Measurements from ENCODE around the gene FRAS1.
"Not testable (repeated sequence)": the region's sequence is repeated elsewhere in the genome, so short reads cannot be mapped to it uniquely, and the experiment has no call there.

FRAS1 gene, protein sequence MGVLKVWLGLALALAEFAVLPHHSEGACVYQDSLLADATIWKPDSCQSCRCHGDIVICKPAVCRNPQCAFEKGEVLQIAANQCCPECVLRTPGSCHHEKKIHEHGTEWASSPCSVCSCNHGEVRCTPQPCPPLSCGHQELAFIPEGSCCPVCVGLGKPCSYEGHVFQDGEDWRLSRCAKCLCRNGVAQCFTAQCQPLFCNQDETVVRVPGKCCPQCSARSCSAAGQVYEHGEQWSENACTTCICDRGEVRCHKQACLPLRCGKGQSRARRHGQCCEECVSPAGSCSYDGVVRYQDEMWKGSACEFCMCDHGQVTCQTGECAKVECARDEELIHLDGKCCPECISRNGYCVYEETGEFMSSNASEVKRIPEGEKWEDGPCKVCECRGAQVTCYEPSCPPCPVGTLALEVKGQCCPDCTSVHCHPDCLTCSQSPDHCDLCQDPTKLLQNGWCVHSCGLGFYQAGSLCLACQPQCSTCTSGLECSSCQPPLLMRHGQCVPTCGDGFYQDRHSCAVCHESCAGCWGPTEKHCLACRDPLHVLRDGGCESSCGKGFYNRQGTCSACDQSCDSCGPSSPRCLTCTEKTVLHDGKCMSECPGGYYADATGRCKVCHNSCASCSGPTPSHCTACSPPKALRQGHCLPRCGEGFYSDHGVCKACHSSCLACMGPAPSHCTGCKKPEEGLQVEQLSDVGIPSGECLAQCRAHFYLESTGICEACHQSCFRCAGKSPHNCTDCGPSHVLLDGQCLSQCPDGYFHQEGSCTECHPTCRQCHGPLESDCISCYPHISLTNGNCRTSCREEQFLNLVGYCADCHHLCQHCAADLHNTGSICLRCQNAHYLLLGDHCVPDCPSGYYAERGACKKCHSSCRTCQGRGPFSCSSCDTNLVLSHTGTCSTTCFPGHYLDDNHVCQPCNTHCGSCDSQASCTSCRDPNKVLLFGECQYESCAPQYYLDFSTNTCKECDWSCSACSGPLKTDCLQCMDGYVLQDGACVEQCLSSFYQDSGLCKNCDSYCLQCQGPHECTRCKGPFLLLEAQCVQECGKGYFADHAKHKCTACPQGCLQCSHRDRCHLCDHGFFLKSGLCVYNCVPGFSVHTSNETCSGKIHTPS (N-terminal part only)

GRCh38 chr4:78057135-78057599 lies at the start of gene FRAS1:
Gene FRAS1, plus strand, starts transcription at chr4:78057323. Its CDS starts 687 bp downstream, at chr4:78058010.
- no peak for DNase-seq (ENCODE audit: low spot score)

DNA sequence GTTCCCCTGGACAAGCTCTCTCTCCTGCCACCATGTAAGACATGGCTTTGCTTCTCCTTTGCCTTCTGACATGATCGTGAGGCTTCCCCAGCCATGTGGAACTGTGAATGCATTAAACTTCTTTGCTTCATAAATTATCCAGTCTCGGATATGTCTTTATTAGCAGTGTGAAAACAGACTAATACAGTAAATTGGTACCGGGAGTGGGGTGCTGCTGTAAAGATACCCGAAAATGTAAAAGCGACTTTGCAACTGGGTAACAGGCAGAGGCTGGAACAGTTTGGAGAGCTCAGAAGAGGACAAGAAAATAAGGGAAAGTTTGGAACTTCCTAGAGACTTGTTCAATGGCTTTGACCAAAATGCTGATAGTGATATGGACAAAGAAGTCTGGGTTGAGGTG lies 46.1 kb upstream of the FRAS1 start:
- not testable (repeated sequence) for DNase-seq (ENCODE audit: low spot score)

DNA sequence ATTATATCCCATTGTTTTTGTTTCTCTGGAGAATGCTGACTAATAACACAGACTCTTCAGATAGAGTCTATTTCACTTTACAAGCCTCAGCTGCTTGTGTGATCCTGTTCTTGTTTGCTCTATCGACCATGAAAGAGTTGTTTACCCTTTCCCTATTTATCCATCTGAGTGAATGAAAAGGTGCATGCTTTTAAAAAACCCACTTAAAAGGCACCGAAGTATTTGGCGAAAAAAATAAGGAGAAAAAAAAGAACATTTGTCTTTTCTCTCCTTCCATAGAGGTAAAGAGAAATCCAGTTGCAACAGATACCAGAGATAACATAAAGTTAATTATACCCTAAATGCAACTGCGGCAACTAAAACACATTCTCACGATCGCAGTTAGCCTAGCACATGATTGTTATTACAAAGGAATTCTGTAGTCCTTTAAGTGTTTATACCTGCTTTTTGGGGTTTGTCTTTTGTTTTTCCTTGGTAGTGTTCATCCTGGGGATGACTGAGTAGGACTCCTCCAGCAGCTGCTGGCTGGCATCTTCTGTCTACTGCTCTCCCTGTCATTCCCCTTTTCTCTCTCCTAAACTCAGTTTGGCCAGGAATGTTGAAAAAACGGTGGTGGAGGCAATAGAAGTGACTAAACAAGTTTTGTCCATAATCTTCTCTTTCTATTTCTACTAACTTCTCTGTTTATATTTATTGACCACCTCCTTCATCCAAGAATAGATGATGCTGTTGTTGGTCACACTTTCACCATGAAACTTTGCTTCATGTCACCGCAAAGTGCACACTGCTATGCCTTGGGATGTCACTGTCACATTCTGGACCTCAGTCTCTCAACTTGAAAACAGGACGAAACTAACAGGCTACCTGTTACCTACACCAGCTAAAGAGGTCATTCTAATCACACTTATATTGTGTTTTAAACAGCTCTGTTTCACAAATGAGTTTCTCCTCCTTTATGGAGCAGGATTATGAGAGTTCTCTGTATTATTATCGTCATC lies 41.9 kb upstream of the FRAS1 start:
- DNase-seq (ENCODE audit: low spot score): no peak

DNA sequence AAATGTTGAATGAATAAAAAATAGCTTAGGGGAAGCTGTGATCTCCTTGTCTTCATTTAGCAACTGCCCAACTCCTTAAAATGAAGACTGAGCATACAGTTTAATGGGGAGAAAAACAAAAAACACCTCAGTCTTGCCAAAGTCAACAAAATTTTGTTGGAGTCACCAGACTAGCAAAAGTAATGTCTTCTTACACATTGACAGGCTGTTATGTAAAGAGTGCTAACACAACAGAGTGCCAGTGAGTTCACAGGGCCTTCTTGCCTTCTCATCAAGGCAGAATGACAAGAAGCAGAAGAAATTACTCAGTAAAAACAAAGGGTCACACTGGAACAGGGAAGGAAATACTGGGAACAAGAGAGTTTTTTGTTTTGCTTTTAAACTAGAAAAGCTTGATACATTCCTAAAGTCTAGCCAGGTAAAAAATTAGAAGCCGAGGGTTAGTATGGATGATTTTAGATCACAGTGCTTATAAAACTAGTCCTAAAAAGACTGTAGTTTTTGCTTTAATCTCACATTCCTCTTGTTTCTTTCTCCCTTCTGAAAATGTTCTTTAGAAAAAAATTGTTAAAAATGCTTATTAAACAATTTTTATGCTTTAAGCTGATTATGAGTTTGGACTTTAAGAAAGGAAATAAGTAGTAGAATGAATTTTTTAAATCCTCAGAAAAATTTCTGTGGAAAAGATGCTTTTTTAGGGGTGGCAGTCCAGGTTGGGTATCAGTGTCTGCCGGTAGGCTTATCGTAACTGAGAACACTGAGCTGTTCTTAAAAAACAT lies 38.7 kb upstream of the FRAS1 start:
- no peak for DNase-seq (ENCODE audit: low spot score)

GRCh38 chr4:78019414-78019813 lies 37.7 kb upstream of the FRAS1 start:
- DNase-seq (ENCODE audit: low spot score): no peak

DNA sequence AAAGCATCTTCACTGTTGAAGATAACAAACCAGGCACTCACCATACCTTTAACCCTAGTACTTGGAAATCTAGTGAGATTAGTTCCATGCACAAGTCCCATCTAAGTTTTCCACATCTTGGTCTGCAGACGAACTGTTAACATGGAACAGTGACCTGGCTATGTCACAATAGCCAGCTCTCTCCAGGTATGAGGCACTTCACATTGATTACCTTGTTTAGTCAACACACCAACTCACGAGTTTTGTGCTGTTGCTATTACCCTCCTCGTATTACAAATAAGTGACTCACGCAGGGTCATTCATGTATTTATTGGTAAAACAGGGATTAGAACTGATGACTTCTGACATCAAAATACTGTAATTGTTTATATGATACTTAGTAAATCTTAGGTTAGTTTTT lies 36.4 kb upstream of the FRAS1 start:
- no peak for DNase-seq (ENCODE audit: low spot score)

GRCh38 chr4:78022517-78022916 lies 34.6 kb upstream of the FRAS1 start:
- DNase-seq (ENCODE audit: low spot score): no peak

- DNase-seq (ENCODE audit: low spot score): no peak
These were observed 33.0 kb upstream of the FRAS1 start for GRCh38 chr4:78024085-78024484.

DNA sequence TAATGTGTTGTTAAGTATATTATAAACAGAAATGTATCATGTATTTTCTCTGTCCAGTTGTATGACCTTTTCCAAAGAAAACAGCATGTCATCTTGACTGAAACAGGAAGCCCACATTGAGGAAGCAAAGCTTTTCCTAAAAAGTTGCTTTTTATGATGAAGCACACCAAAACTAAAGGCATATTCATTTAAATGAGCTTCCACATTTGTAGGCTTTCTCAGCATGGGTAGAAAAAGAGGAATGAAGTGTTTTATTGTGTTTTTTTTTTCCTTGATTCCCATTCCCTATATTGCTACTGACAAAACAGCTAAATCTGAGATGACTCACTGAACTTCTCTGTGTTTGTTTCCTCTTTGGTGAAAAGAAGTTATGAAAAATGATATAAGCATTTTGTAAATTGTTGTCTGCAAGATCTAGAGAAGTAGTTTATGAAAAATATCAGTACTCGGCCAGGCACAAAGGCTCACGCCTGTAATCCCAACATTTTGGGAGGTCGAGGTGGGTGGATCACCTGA lies 32.5 kb upstream of the FRAS1 start:
- DNase-seq (ENCODE audit: low spot score): no peak

DNA sequence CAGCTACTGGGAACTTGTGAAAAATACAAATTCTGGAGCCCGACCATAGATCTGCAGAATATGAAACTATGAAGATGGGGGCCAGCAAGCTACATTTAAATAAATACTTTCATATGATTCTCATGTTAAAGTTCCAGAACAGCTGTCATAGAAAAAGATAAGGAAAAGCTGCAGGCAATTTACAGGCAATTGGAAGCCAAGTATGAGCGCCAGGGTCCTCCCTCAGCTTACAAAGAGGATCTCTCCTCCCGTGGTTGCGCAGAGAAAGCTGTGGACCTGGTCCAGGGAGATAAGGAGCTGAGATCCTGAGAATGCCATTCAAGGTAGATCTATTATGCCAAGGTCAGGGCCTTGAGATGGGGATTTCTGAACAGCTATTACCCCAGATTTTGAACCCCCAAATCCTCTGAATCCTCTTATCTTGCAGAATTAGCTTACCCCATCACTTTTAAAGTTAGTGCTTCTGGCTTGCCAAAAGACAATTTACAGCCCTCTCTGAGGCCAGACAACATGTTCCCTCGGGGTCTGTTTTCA lies 25.6 kb upstream of the FRAS1 start:
- no peak for DNase-seq (ENCODE audit: low spot score)

DNA sequence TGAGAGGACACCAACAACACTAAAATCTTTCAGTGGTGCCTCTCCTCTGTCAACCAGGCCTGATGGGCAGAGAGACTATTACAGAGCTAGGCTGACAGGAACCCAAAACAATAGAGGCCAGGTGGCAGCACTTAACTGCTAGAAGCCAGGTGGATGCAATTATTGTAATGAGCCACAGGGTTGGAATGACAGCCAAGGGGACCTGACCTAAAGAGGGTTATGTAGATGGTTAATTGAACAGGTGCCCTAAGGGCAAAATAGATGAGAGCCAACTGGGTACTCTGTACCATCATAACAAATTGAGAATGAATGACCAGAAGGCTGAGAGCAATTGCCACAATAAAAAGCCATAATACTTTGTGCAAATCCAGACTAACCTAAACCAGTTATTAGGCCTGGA lies 24.7 kb upstream of the FRAS1 start:
- no peak for DNase-seq (ENCODE audit: low spot score)

GRCh38 chr4:78032929-78033328 lies 24.2 kb upstream of the FRAS1 start:
- DNase-seq (ENCODE audit: low spot score): no peak

DNA sequence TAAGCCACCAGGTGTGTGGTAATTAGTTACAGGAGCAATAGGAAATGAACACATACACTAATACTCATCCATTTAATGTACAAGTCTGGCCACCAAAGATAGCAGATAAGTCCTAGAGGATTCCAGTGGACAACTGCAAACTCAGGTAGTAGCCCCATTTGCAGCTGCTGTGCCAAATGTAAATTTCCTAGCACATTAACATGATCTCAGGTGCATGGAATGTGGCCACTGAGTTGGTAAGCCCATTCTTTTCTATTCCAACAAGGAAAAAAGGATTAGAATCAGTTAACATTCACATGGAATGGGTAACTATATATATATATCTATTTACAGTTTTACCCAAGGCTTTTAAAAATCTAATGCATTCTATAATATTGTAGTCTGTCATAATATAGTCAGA lies 23.3 kb upstream of the FRAS1 start:
- DNase-seq (ENCODE audit: low spot score): no peak

DNA sequence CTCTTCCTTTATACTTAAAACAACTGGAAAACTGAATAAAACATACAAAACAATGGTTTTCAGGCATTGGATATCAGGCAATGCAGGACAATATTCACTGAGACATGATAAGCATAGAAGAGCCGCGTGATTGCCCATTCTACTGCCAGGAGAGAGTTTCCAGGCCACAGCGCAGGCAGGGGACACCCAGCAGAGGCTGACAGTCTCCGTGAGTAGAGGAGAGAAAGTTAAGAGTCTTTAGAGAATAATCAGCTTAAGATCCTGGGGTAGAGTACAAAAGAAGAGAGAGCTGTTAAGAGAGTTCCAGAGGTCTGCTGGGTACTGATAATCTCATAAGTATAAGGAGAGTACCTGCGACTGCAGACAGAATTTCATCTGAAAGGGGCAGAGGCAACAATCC lies 18.4 kb upstream of the FRAS1 start:
- no peak for DNase-seq (ENCODE audit: low spot score)

GRCh38 chr4:78039678-78040077 lies 17.4 kb upstream of the FRAS1 start:
- no peak for DNase-seq (ENCODE audit: low spot score)

- no peak for DNase-seq (ENCODE audit: low spot score)
These were observed 16.7 kb upstream of the FRAS1 start for GRCh38 chr4:78040431-78040830.

- no peak for DNase-seq (ENCODE audit: low spot score)
These were observed 9.8 kb upstream of the FRAS1 start for GRCh38 chr4:78047366-78047765.

GRCh38 chr4:78056265-78057129 lies 626 bp upstream of the FRAS1 start:
- no peak for DNase-seq (ENCODE audit: low spot score)
